ENCODE results near the gene SLC45A1.

Gene SLC45A1

GRCh38 chr1:8352886-8353785 lies 35.2 kb downstream of the SLC45A1 start:
- no peak for DNase-seq (ENCODE audit: low read depth)

DNA sequence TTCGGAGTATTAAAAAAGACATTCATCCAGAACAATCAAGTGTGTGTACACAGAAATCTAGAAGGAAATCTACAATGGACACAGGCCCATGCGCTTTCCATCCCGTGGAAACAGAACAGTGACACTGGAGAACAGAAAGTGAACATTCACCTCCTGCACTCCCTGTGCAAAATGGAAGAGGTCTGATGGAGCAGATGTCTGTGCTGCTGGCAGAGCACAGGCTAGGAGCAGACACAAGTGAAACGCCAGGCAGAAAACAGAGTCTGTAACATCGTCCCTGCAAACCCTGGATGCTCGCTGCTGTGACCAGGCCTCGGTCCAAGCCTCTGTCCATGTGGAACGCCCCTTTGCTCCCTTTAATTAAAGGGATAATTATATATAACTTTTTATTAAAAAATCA lies 36.1 kb downstream of the SLC45A1 start:
- DNase-seq (ENCODE audit: low read depth): no peak

DNA sequence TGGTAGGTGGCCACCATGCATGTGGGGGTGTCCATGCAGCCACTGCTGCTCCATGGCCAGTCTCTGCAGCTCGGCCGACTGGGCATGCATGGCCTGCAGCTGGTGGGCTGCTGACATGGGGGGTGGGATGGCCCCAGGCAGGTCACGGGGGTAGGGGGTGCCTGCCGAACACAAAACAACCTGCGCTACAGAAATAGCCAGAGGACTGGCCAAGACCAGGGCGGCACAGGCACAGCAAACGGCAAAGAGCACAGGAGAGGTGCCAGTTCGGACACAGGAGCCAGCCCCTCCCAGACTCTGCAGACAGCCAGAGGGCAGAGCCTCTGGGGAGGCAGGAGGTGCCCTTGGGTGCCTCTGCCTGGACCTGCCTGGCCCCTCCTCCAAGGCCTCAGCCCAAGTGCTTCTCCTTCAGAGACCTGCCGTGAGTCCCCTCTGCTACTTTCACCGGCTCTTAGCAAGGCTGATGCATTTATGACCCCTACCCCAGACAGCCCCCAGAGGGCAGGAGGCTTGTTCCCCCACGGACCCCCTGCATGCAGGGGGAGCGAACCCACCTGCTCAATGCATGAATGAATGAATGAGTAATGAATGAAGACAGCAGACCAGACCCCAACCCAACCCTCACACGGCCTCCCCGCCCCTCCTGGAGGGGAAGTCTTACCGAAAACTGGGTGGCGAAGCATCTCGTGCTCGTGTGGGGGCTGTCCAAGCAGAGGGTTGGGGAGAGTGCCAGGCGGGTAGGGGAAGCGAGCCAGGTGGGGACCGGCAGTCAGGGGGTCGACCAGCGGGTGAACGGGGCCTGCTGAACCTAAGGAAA lies 37.7 kb downstream of the SLC45A1 start:
- DNase-seq (ENCODE audit: low read depth): no peak

- DNase-seq (ENCODE audit: low read depth): no peak
Measured at GRCh38 chr1:8356256-8357209, 38.6 kb downstream of the SLC45A1 start.

DNA sequence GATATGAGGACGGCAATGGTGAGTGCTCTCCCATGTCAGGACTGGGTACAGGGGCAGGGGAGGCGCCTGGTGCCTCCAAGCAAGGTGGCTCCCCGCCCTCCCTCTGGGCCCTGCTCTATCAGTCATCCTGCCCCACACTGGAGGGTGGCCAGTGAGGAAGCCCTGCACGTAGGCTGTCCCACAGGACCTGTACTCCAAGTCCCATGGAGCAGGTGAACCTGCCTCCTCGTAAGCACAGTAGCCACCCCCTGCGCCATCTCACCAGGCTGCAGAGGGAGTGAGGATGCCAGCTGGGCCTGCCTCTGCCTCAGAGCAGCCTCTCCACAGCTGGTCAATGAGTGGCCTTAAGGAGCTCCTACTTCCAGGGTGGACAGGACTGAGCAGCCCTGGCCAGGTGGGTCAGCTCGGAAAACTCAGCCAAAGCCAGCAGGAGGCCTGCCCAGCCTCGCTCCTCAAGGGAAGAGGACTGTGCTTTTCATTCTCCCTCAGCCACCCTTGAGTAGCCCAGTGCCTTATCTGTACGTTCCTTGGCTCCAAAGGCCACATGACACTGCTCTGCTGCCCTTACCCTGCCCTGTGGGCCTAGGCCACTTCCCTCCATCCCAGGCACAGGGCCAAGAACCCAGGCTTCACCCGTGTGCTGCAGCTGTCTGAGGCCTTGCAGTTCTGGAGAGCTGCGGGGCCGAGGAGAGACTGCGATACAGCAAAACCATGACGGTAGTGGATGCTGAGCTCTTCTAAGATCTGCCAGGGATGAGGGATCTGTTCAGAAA lies 39.6 kb downstream of the SLC45A1 start:
- no peak for DNase-seq (ENCODE audit: low read depth)

- DNase-seq (ENCODE audit: low read depth): no peak
Measured at GRCh38 chr1:8358241-8358896, 40.5 kb downstream of the SLC45A1 start.

- no peak for DNase-seq (ENCODE audit: low read depth)
Measured at GRCh38 chr1:8358897-8359616, 41.1 kb downstream of the SLC45A1 start.

- no peak for DNase-seq (ENCODE audit: low read depth)
Measured at GRCh38 chr1:8359617-8360481, 41.9 kb downstream of the SLC45A1 start.

GRCh38 chr1:8360493-8361197 lies 42.7 kb downstream of the SLC45A1 start:
- no peak for DNase-seq (ENCODE audit: low read depth)

DNA sequence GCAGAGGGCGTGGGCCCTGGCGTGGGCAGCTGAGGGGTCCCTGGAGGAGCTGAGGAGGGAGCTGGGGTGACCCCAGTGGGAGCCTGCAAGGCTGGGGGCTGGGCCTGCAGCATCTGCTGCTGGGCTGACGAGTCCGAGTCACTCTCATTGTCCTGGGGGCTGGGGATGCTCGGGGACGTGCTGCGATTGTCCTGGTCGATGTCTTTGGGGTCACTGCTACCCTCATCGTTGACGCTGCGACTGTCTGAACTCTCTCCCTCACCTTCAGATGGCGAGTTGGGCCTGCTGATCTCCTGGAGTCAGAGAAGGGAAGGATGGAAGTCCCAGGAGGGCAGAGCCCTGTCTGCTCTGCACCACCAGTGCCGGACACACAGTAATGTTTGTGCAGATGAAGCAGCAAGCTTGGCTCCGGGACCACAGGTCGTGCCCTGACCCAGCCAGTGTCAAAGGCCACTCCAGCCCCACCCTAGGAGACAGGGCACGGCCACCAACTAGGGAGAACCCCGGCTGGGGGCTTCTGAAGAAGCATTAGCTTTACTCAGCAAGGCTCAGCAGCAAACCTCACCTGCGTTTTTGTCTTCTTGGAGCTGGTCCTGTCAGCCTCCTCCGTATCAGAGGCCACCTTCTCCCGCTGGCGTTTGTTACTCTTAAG lies 43.4 kb downstream of the SLC45A1 start:
- no peak for DNase-seq (ENCODE audit: low read depth)

DNA sequence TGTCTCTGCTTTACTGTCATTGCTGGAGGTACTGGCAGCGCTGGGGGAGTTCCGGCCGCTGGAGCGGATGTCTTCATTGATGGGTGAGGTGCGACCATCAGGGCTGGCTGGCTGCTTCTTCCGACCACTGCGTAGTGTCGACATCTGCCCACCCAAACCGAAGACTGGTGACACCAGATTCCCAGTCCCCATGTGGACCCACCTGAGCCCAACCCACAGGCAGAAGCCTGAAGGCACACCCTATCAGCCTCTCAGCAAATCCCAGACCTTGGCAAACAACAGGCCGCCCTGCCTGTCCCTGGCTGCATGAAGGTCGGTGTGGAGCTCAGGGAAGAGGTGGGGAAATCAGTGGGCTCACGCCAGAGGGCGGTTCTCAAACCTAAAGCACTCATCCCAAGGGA lies 44.8 kb downstream of the SLC45A1 start:
- DNase-seq (ENCODE audit: low read depth): no peak

DNA sequence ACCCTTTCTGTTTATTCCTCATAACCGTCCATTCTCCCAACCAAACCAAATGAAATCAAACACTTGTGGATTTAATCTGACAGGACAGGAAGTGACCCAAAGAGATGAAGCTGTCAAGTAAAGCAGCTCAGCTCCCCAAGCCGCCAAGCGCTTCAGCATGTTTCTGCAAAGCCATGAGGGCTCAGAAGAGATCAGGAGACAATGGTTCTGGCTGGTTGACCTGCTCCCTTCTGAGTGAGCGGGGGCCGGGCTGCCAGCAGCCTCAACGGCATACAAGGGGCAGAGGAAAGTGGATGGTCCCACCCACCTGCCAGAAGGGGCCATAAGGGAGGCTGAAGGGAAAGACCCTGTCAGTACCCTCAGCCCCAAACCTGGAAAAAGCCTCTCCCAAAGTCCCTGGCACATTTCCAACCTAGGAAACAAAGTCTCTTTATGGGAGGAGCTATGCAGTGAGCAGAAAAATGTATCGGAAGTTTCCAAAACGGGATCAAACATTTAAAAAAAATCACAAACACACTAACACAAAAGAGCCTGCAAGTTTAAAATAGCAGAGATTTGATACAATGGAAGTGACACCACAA lies 45.4 kb downstream of the SLC45A1 start:
- no peak for DNase-seq (ENCODE audit: low read depth)

GRCh38 chr1:8363767-8364301 lies 45.9 kb downstream of the SLC45A1 start:
- no peak for DNase-seq (ENCODE audit: low read depth)

- DNase-seq (ENCODE audit: low read depth): no peak
Measured at GRCh38 chr1:8364528-8365442, 46.9 kb downstream of the SLC45A1 start.

DNA sequence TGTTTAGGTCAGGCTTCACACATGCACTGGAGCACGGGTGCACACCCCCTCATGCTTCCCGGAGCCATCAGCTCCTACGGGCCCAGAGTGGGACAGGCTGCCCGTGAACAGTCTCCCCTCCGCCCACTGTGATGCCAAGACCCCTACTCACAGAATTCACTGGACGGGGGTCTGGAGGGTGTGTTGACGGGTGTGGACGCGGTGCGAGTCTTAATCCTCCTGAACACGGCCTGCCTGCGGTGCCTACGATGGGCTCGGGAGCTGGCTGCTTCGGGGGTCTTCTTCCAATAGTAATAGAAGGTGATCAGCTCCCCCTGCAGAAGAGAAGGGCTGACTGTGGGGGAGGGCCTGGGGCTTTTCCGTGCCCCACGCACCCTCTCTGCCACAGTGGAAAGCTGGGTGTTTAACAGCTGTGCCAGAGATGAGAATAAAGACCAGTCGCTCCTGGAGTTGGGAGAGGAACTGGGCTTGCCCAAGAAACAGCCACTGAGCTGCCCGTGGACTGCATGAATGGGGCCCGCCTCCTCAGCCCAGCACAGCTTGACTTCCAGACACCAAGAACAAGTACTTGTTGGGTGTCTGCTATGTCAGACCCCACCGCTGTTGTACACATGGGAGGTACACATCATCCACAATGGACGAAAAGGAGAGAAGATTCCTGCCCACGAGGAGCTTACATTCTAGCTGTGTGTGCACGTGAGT lies 47.9 kb downstream of the SLC45A1 start:
- DNase-seq (ENCODE audit: low read depth): no peak

Measured in stimulated activated CD8-positive, alpha-beta memory T cell treated with anti-CD3 and anti-CD28 coated beads, Interleukin-15, amount 100 ng/mL, for 24 hours (primary cell).